Measurements from ENCODE around the gene RUNX3. TPM values are rescaled to one million over a fixed set of nuclear protein-coding genes. Genes with fewer than 3 reads are reported as not detected.

The RUNX3 gene
- total and polyA plus RNA-seq, 2 of the 8 experiments (the other 6 are each of a cell fraction or from before 2014, with no cell fraction given) = 0.62 to 0.82 TPM

GRCh38 chr1:24917327-24918074, 12.6 kb downstream of the RUNX3 start (continued):
- TF ChIP-seq CTBP2 (IDR thresholded peaks at IDR 0.05; ENCODE audit: borderline replicate concordance, insufficient read depth, insufficient read length, low read length) (no peak), GTF2F1 (IDR thresholded peaks at IDR 0.05; ENCODE audit: borderline replicate concordance, low read depth, low read length) (no peak), CHD2 (IDR thresholded peaks at IDR 0.05; ENCODE audit: low read length) (no peak), RBBP5 (IDR thresholded peaks at IDR 0.05; ENCODE audit: borderline replicate concordance, low read depth, low read length) (no peak), TAF1 (IDR thresholded peaks at IDR 0.05; ENCODE audit: low read depth, low read length) (no peak), SAP30 (IDR thresholded peaks at IDR 0.05; ENCODE audit: insufficient read depth, insufficient replicate concordance, low read length) (no peak)
- TF ChIP-seq, protein P1, sequence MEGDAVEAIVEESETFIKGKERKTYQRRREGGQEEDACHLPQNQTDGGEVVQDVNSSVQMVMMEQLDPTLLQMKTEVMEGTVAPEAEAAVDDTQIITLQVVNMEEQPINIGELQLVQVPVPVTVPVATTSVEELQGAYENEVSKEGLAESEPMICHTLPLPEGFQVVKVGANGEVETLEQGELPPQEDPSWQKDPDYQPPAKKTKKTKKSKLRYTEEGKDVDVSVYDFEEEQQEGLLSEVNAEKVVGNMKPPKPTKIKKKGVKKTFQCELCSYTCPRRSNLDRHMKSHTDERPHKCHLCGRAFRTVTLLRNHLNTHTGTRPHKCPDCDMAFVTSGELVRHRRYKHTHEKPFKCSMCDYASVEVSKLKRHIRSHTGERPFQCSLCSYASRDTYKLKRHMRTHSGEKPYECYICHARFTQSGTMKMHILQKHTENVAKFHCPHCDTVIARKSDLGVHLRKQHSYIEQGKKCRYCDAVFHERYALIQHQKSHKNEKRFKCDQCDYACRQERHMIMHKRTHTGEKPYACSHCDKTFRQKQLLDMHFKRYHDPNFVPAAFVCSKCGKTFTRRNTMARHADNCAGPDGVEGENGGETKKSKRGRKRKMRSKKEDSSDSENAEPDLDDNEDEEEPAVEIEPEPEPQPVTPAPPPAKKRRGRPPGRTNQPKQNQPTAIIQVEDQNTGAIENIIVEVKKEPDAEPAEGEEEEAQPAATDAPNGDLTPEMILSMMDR (IDR thresholded peaks at IDR 0.05; ENCODE audit: control extremely low read depth in 1 of 3, insufficient read depth in 1 of 3, low read depth in 1 of 3, low read length in 3 of 3) = no peak

All from H1 (cell line).